Measurements from ENCODE around the gene FCMR. TPM values are rescaled to one million over a fixed set of nuclear protein-coding genes. Genes with fewer than 3 reads are reported as not detected.

FCMR gene
- total RNA-seq, 1 experiment from 2014 or later = not detected

- DNase-seq (ENCODE audit: low spot score) = no peak
- in situ Hi-C loops (cut with HindIII; ENCODE audit: low sequenced_read_pairs) = no loop called here
These were observed 16.2 kb downstream of the FCMR start for GRCh38 chr1:206905295-206906164.

- in situ Hi-C loops (cut with HindIII; ENCODE audit: low sequenced_read_pairs) = no loop called here
These were observed 17.2 kb downstream of the FCMR start for GRCh38 chr1:206904423-206905142.

GRCh38 chr1:206903687-206904086 is 18.1 kb downstream of the FCMR start:
- in situ Hi-C loops (cut with HindIII; ENCODE audit: low sequenced_read_pairs) = no loop called here
- DNase-seq (ENCODE audit: low spot score) = no peak

More at GRCh38 chr1:206904423-206905142, 17.2 kb downstream of the FCMR start:
- DNase-seq (ENCODE audit: low spot score) = no peak

DNA sequence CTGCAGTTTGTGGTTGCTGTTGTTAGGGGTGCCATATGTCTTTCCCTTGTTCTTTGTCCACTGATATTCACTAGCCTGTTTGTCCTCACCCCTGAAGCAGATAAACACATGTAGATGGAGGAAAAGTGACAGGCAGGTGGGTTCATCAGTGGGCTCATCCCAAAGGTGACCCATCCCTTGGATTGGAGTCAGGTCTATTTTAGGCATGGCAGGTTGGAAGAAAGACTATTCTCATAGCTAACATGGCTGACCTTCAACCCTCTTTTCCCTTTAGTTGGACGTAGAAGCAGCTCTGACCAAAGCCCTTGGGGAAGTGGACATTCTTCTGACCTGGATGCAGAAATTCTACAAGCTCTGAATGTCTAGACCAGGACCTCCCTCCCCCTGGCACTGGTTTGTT is 19.0 kb downstream of the FCMR start:
- no peak for DNase-seq (ENCODE audit: low spot score)
- in situ Hi-C loops (cut with HindIII; ENCODE audit: low sequenced_read_pairs) = no loop called here

GRCh38 chr1:206901944-206902343 is 19.8 kb downstream of the FCMR start:
- DNase-seq (ENCODE audit: low spot score) = no peak
- in situ Hi-C loops (cut with HindIII; ENCODE audit: low sequenced_read_pairs) = no loop called here

GRCh38 chr1:206900149-206900548 is 21.6 kb downstream of the FCMR start:
- in situ Hi-C loops (cut with HindIII; ENCODE audit: low sequenced_read_pairs) = no loop called here
- no peak for DNase-seq (ENCODE audit: low spot score)

DNA sequence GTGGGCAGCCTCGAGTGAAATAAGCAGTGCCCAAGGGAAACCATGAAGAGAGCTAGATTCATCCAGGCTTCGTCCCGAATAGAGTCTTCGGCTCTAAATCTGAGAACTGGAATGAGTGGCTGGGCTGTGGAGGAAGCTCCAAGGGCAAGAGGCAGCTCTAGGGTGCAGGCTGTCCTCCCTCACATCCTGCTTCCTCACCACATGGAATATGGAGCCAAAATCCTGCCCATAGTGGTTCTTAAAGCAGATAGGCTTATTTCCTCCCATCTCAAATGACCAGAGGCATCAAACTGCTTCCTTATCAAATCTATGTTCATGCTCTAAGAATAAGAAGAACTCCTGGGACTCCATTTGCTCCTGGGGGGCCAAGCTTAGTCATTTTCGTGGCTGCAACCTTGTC is 22.0 kb downstream of the FCMR start:
- DNase-seq (ENCODE audit: low spot score) = no peak
- in situ Hi-C loops (cut with HindIII; ENCODE audit: low sequenced_read_pairs) = no loop called here

DNA sequence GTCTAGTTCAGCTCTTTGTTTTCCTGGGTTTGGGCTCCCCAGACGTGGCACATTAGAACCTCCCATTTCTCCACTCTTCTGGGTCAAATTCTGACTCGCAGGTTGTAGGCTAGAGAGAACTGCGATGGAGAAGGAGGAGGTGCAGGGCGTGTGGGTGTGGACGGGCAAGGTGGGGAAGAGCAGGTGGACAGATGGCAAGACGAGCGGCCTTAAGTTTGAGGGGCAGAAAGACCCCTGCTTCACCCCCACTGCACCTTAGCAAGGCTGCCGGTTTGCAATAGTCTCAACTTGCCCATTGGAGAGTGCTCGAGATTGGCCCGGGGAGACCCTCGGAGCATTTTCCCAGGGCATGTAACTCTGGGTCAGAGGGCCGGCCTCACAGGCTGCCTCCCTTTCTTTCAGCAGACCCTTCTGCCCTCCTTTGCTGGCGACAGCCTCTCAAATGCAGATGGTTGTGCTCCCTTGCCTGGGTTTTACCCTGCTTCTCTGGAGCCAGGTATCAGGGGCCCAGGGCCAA is 22.8 kb downstream of the FCMR start:
- in situ Hi-C loops (cut with HindIII; ENCODE audit: low sequenced_read_pairs) = no loop called here
- DNase-seq (ENCODE audit: low spot score) = no peak

- in situ Hi-C loops (cut with HindIII; ENCODE audit: low sequenced_read_pairs) = no loop called here
- no peak for DNase-seq (ENCODE audit: low spot score)
These were observed 23.4 kb downstream of the FCMR start for GRCh38 chr1:206898089-206898914.

DNA sequence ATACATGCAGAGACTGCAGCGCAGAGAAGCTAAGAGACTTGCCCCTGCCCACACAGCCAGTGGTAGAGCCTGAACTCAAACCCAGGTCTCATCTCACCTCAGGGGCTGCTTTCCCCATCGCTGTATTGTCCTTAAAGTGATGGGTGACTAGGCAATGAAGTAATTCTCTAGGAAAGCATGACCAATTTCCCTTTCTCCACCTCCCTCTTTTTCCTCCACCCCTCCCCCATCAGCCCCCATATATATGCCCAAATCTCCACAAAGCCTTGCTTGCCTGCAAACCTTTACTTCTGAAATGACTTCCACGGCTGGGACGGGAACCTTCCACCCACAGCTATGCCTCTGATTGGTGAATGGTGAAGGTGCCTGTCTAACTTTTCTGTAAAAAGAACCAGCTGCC is 24.6 kb downstream of the FCMR start, which contains the start of gene IL24:
TSS of gene IL24 (plus strand) at position 269 of the 400 bp plus-strand sequence. CDS start 390 bp downstream, outside the sequence.
- DNase-seq (ENCODE audit: low spot score) = no peak
- in situ Hi-C loops (cut with HindIII; ENCODE audit: low sequenced_read_pairs) = no loop called here

DNA sequence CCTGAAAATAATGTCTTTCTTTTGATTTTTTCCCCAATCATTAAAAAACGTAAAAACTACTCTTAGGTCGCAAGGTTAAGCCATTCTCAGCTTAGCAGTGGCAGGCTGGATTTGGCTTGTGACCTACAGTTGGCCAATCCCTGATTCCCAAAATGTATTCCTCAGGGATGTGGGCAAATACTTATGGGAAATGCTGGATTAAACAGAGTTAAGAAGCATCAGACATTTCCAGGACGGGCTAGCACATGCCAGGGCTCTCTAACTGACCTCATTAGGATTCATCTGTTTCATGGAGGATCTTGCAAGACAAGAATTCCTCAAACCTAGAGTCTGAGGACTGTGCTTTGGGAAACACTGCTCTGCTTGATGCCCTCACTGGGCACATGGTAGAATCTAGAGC is 25.5 kb downstream of the FCMR start:
- no peak for DNase-seq (ENCODE audit: low spot score)
- in situ Hi-C loops (cut with HindIII; ENCODE audit: low sequenced_read_pairs) = no loop called here

DNA sequence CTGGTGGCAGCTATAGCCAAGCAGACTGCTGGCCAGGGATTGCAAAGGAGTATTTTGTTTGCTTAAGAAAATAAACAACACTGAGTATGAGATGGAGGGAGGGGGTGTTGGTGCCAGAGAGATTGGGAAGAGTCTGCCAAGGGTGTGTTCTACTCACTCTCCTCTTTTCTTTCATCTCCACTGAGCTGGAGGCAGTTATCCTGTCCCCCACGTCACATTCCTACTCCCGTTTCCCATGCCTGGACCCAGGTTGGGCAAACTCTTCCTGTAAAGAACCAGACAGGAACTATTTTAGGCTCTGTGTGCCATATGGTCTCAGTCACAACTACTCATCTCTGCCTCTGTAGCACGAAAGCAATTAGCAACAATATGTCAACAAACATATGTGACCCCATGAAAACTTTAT is 25.9 kb downstream of the FCMR start:
- in situ Hi-C loops (cut with HindIII; ENCODE audit: low sequenced_read_pairs) = no loop called here
- peak; percentile 87 for DNase-seq (ENCODE audit: low spot score)

DNA sequence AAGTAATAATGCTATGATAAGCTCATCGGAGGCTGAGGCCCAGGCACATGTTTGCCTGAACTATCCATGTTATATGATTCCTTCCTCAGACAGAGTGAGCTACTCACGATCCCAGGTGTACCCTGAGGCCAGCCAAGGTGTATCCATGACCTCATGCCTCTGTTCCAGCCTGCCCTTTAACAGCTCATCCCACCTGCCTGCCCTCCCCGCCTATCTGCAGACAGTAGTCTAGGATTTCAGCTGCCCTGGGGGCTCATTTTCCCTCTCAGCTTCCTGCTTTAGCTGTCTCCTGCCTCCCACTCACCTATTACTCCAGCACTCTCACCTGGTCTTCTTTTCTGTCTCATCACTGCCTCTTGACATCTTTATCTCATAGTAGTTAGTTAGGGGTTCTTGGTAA is 26.4 kb downstream of the FCMR start:
- DNase-seq (ENCODE audit: low spot score) = no peak
- in situ Hi-C loops (cut with HindIII; ENCODE audit: low sequenced_read_pairs) = no loop called here

GRCh38 chr1:206893380-206893779 is 28.4 kb downstream of the FCMR start:
- in situ Hi-C loops (cut with HindIII; ENCODE audit: low sequenced_read_pairs) = no loop called here

GRCh38 chr1:206892351-206892984 is 29.3 kb downstream of the FCMR start:
- DNase-seq (ENCODE audit: low spot score) = no peak
- in situ Hi-C loops (cut with HindIII; ENCODE audit: low sequenced_read_pairs) = no loop called here

More at GRCh38 chr1:206893380-206893779, 28.4 kb downstream of the FCMR start:
- DNase-seq (ENCODE audit: low spot score) = no peak

GRCh38 chr1:206891412-206891811 is 30.3 kb downstream of the FCMR start:
- in situ Hi-C loops (cut with HindIII; ENCODE audit: low sequenced_read_pairs) = no loop called here

DNA sequence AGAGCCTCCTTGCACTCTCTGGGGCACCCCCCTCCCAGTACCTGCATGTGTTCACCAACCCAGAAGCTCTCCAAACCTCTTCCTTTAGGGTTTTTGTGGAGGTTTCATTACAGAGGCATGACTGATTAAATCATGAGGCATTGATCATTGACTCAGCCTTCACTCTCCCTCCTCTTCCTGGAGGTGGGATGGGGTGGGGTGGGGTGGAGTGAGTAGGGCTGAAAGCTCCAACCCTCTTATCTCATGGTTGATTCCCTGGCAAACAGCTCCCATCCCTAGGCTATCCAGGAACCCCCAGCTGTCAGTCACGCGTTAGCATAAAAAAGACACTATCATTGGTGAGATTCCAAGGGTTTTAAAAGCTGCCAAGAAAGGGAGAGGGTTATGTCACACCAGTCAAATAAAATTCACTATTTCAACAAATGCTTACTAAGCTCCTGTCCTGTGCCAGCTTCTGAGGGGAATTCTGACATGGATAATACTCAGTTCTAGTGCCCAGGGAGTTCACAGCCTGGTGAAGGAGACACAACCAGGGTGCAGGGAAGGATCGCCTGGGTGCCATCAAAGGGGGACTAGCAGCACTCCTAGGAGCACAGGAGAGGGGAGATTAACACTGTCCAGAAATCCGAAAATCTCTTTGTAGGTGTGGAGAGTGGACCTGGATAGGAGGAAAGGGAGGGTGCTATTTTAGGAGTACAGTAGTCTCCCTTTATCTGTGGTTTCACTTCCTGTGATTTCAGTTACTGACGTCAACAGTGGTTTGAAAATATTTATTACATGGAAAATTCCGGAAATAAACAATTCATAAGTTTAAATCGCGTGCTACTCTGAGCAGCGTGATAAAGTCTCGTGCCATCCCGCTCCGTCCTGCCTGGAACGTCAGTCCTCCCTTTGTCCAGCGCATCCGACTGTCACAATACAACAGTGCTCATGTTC is 31.3 kb downstream of the FCMR start:
- DNase-seq (ENCODE audit: low spot score) = no peak

More at GRCh38 chr1:206891412-206891811, 30.3 kb downstream of the FCMR start:
- DNase-seq (ENCODE audit: low spot score) = no peak

GRCh38 chr1:206887701-206888100 is 34.0 kb downstream of the FCMR start:
- in situ Hi-C loops (cut with HindIII; ENCODE audit: low sequenced_read_pairs) = no loop called here

More for the DNA sequence above, 31.3 kb downstream of the FCMR start:
- in situ Hi-C loops (cut with HindIII; ENCODE audit: low sequenced_read_pairs) = no loop called here

More at GRCh38 chr1:206887701-206888100, 34.0 kb downstream of the FCMR start:
- no peak for DNase-seq (ENCODE audit: low spot score)
